Right renal cortex interstitium (tissue), 3 donors: ENCODE data around the gene HOXD8. TPM values are rescaled to one million over a fixed set of nuclear protein-coding genes. Genes with fewer than 3 reads are reported as not detected.

Source experiments
- DNase-seq, 3 donors: peaks; one replicate each; pipeline ENCODE4 v3.0.0-alpha.2; 2013; ENCODE audit warnings: low read depth in 3 of 3, low spot score in 2 of 3
- polyA plus RNA-seq, 3 donors: library from polyadenylated mRNA; unstranded; fragments of 120-200 nt; gene quantifications; one replicate each; pipeline ENCODE4 v1.2.1, GENCODE V29; 2013; ENCODE audit not compliant: insufficient read length in 3 of 3

HOXD8 gene
- polyA plus RNA-seq, 3 donors, result 193 to 217 (median 215) TPM

DNA sequence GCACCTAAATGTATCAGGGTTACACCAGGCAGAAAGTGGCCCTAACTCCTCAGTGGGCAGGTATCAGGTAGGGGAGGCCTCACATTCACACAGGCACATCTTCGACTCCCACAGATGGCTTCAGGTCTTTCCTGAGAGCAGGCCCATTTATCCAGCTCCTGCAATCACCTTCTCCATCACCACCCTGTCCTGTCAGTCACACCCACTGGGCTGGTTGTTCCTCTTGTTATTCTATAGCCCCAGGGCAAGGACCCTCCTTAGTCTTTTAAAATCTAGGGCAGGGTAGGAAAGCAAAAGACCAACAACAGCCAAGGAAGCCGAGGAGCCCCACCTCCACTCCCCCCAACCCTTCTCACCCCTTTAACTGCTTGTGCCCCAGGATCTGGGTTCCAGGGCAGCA, 12.8 kb downstream of the HOXD8 start:
- no peak for DNase-seq

GRCh38 chr2:176145085-176145969, 15.8 kb downstream of the HOXD8 start:
- no peak for DNase-seq

- no peak for DNase-seq
These were observed 16.6 kb downstream of the HOXD8 start for GRCh38 chr2:176146101-176146500.

- no peak for DNase-seq
These were observed 17.1 kb downstream of the HOXD8 start for GRCh38 chr2:176146645-176147044.

GRCh38 chr2:176147210-176147799, 17.8 kb downstream of the HOXD8 start:
- DNase-seq, result no peak

DNA sequence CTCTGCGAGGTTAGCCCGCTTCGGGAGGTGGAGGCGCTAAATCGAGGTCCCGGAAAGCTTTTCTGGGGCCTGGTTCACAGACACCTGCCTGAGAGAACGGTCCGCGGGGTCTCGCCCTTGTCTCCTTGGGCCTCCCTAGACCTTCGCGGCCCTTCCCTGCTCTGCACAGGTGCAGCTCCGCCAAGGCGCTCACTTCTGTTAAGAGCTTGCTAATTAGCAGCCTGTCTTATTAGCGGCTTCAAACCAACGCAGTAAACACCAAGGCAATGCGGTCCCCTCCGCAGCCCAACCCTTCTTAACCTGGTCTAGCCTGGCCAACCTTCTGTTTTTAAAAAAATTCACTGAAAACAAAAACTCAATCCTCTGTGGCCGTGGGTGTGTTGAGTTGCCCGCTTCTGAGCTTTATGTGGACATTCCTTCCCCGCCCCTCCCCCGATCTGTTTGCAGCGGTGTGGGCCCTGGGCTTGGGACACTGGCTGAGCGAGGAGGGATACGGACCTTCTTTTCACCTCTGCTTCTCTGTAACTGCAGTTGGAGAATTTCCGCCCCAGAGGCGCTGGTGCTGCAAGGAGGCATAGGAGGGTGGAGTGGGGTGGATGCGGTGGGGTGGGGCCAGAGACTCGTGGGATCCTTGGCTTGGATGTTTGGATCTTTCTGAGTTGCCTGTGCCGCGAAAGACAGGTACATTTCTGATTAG, 18.4 kb downstream of the HOXD8 start:
- DNase-seq, result no peak

DNA sequence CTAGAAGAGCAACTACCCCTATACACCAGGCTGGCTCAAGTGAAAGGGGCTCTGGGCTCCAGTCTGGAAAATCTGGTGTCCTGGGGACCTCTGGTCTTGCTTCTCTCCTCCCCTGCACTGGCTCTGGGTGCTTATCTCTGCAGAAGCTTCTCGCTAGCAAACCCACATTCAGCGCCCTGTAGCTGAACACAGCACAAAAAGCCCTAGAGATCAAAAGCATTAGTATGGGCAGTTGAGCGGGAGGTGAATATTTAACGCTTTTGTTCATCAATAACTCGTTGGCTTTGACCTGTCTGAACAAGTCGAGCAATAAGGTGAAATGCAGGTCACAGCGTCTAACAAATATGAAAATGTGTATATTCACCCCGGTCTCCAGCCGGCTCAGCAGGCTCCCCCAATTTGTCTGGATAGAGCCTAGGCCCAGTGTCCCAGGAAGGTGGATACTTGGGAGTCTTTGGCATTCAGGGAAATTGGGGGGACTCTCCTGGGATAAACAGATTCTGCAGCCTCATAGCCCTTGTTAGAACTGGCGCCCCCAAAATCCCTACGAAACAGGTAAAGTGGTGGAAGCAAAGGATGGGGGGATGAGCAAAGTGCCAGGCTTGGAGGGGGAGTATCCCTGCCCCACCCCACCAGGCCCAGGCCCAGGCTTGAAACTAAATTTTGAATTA, 19.4 kb downstream of the HOXD8 start:
- DNase-seq, result no peak

- DNase-seq, result no peak
These were observed 20.0 kb downstream of the HOXD8 start for GRCh38 chr2:176149481-176149938.

DNA sequence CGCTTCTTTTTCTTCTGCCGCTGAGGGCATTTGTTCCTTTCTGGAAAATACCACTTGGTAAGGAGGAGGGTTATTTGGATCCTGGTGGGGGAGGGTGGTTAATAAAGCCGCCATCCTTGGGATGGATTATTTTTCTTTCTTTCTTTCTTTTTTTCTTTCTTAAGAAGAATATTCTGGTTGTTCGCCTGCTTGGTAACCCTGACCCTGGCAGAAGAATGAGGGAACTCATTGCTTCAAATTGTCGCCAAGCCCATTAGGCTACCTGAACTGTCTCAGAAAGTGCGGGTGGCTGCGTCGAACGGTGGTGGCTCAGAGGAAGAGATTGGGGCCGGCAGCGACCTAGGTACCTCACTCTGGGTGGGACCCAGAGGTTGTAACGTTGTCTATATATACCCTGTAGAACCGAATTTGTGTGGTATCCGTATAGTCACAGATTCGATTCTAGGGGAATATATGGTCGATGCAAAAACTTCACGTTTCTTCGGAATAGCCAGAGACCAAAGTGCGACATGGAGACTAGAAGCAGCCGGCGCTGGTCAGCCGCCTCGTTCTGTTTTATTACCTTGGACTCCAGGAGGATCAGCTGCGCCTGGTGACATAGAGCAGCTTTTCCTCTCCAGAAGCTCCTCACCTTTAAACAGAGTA, 20.6 kb downstream of the HOXD8 start:
- DNase-seq, result no peak

GRCh38 chr2:176150584-176151441, 21.3 kb downstream of the HOXD8 start:
- DNase-seq, result no peak

DNA sequence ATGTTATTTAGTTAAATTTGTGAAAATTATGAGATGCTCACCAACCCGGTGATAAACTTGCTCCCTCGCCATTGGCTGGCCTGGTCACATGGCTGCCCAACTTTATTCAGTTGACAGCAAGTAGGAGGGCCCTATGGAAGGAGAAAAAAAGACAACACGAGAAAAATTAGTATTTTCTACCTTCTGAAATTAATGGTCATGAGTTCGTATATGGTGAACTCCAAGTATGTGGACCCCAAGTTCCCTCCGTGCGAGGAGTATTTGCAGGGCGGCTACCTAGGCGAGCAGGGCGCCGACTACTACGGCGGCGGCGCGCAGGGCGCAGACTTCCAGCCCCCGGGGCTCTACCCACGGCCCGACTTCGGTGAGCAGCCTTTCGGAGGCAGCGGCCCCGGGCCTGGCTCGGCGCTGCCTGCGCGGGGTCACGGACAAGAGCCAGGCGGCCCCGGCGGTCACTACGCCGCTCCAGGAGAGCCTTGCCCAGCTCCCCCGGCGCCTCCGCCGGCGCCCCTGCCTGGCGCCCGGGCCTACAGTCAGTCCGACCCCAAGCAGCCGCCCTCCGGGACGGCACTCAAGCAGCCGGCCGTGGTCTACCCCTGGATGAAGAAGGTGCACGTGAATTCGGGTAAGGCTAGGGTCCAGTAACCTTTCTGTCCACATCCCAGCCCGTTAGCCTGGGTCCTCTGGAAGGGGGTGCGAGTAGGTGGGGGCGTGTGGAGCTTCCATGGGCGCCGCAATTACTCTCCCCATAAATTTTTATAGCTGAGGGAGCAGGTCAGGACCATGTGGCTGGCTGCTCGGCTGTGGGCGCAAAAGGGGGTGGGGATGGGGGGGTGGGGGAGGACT, 22.2 kb downstream of the HOXD8 start, which contains the start of gene HOXD4:
TSS of gene HOXD4 (plus strand) at position 109 of the 846 bp plus-strand sequence. CDS start at position 193, 84 bp downstream.
- DNase-seq, result no peak

DNA sequence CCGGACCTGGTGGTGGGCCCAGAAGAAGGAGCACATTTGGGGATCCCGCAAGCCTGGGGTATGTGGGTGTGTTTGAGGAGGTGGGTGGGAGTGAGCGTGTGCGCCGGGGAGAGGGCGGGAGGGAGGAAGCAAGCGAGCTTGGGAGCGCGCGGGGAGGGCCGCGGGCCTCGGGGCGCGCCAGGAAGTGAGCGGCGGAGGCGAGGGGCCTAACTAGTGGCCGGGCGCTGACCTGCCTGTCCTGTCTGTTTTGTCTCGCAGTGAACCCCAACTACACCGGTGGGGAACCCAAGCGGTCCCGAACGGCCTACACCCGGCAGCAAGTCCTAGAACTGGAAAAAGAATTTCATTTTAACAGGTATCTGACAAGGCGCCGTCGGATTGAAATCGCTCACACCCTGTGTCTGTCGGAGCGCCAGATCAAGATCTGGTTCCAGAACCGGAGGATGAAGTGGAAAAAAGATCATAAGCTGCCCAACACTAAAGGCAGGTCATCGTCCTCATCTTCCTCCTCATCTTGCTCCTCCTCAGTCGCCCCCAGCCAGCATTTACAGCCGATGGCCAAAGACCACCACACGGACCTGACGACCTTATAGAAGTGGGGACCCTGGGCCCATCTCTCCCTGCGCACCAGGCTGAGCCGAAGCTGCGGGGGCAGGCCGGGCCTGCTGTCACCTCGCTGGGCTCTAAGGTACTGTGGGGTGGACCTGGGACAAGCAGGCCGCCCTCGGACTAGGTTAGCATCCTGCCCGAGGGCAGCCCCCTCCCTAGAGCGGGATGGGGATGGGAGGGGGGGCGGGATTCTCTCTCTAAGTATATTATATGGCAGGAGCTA, 23.1 kb downstream of the HOXD8 start:
- no peak for DNase-seq

DNA sequence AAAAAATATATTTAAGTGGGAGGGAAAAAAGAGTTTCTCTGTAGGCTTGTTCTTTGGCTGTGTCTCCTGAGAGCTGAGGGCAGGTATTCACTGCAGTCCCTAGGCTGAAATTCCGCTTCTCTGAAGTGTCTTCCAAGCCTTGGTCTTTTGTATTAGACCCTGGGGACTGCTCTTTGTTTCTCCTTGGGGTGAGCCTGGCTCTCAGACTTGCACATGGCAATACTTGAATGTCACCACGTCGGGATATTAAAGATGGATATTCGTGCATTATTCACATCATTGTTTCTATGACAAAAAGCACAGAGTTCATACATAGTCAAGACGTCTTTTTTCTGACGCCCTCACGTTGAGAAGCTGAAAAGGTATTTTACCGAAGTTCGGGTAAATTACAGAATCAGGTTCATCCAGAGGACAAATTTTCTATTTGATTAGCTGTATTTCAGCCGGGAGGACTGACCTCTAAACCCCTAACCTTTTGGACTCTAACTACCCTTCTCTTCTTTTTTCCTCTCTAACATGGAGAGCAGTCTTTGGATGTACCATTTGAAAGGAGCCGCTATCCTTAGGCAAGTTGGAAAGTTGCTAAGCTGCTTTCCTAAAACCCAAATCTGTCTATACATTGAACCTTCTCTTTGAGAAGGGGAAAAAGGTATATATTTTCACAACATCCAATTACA, 25.2 kb downstream of the HOXD8 start:
- no peak for DNase-seq

- no peak for DNase-seq
These were observed 26.0 kb downstream of the HOXD8 start for GRCh38 chr2:176155356-176156044.

- DNase-seq, result peak in 1 of 3 donors; percentile 38
These were observed 26.8 kb downstream of the HOXD8 start for GRCh38 chr2:176156301-176156806.

DNA sequence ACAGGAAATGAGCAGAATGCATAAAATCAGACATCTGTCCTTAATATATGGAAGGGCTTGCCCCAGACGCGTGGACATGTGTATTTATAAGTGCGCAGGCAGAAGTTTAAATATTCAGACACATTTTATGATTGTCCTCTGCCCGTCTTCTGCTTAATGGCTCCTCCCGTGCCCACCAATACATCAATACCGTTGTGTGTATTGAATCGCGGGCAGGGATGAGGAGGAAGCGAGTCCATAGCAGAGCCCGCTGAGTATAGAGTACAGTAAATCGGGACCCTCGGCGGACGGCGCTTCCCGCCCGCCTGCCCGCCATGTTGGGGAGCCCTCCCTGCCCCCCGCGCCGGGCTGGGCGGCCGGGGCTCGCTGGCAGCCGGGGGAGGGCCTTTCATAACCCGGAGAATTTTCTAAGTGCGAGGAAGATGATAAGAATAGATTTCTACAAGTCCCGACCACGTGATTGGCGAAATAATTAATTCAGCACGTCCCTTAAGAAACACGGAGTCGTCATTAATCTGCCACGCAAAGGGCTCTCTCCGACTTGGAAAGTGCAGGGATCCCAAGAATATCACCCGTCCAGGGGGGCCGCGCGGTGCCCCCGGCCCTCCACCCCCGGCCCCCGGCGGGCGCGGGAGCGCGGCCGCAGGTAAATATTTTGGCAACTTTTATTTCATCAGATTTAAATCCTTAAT, 27.4 kb downstream of the HOXD8 start, which contains the start of gene HOXD3:
TSS of gene HOXD3 (plus strand) at position 501 of the 692 bp plus-strand sequence. CDS start 11,808 bp downstream, outside the sequence.
- peak in 1 of 3 donors; percentile 40 for DNase-seq
